GM04503 (cell line): ENCODE measurements around the gene USP46.

ENCODE experiments used
- DNase-seq: peaks from one replicate; pipeline ENCODE4 v3.0.0-alpha.2; 2012; ENCODE audit warnings: low read depth

The USP46 gene

GRCh38 chr4:52659001-52659721 is at the start of gene USP46:
TSS of gene USP46 (minus strand) at chr4:52659301. CDS start at chr4:52659150, 151 bp downstream.
- DNase-seq: no peak

- no peak for DNase-seq
These were observed 45.6 kb upstream of the USP46 start for GRCh38 chr4:52704661-52705060.

- DNase-seq: no peak
These were observed 45.0 kb upstream of the USP46 start for GRCh38 chr4:52704133-52704532.

- DNase-seq: no peak
These were observed 42.1 kb upstream of the USP46 start for GRCh38 chr4:52701207-52701606.

GRCh38 chr4:52694936-52695335 is 35.8 kb upstream of the USP46 start:
- DNase-seq: no peak

GRCh38 chr4:52693492-52693891 is 34.4 kb upstream of the USP46 start:
- DNase-seq: no peak

- DNase-seq: no peak
These were observed 30.0 kb upstream of the USP46 start for GRCh38 chr4:52689096-52689495.

GRCh38 chr4:52687696-52688095 is 28.6 kb upstream of the USP46 start:
- no peak for DNase-seq

- no peak for DNase-seq
These were observed 26.2 kb upstream of the USP46 start for GRCh38 chr4:52685316-52685715.

- DNase-seq: no peak
These were observed 25.8 kb upstream of the USP46 start for GRCh38 chr4:52684896-52685295.

- DNase-seq: no peak
These were observed 21.3 kb upstream of the USP46 start for GRCh38 chr4:52680381-52680780.

- no peak for DNase-seq
These were observed 17.4 kb upstream of the USP46 start for GRCh38 chr4:52676536-52676935.

- no peak for DNase-seq
These were observed 16.0 kb upstream of the USP46 start for GRCh38 chr4:52675111-52675510.

- DNase-seq: no peak
These were observed 11.6 kb upstream of the USP46 start for GRCh38 chr4:52670739-52671138.

- DNase-seq: no peak
These were observed 11.0 kb upstream of the USP46 start for GRCh38 chr4:52670121-52670520.

- no peak for DNase-seq
These were observed 6.5 kb upstream of the USP46 start for GRCh38 chr4:52665592-52665991.

- no peak for DNase-seq
These were observed 5.4 kb upstream of the USP46 start for GRCh38 chr4:52664479-52664878.

- no peak for DNase-seq
These were observed 3.0 kb upstream of the USP46 start for GRCh38 chr4:52661966-52662690.

GRCh38 chr4:52660643-52661042 is 1.5 kb upstream of the USP46 start:
- DNase-seq: no peak

- DNase-seq: no peak
These were observed 691 bp upstream of the USP46 start for GRCh38 chr4:52659722-52660261.

- DNase-seq: no peak
These were observed 480 bp downstream of the USP46 start for GRCh38 chr4:52658641-52659000.

GRCh38 chr4:52657618-52658501 is 1.2 kb downstream of the USP46 start:
- DNase-seq: no peak

GRCh38 chr4:52657292-52657617 is 1.8 kb downstream of the USP46 start:
- no peak for DNase-seq
